ENCODE results near the gene ONECUT3.

Gene ONECUT3

GRCh38 chr19:1785310-1785709 is 32.0 kb downstream of the ONECUT3 start:
- no peak overlapping the region for H3K27ac ChIP-seq
- TF ChIP-seq CTCF (conservative IDR thresholded peaks at IDR 0.05): no peak

DNA sequence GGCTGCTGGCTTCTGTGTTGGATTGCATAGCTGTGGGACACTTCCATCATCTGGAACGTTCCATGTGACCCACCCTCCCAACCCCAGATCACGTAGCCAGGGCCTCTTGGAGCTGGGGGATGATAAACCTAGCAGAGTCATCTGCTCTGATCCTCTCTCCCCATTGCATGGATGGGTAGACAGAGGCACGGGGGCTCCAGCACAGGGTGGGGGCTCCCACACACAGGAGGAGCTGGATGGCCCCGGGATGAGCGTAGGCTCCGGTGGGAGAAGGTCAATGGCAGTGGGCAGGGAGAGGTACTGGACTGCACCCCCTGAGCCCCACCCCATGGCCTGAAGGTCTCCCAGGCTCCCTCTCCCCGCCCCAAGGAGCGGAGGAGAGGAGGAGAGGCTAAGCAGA is 33.4 kb downstream of the ONECUT3 start:
- H3K27ac ChIP-seq: no peak overlapping the region
- no peak for TF ChIP-seq CTCF (conservative IDR thresholded peaks at IDR 0.05)

GRCh38 chr19:1787116-1787515 is 33.8 kb downstream of the ONECUT3 start:
- TF ChIP-seq CTCF (conservative IDR thresholded peaks at IDR 0.05): no peak
- H3K27ac ChIP-seq: no peak overlapping the region

- no peak for TF ChIP-seq CTCF (conservative IDR thresholded peaks at IDR 0.05)
- H3K27ac ChIP-seq: no peak overlapping the region
Observed at GRCh38 chr19:1789261-1790041, 36.1 kb downstream of the ONECUT3 start.

DNA sequence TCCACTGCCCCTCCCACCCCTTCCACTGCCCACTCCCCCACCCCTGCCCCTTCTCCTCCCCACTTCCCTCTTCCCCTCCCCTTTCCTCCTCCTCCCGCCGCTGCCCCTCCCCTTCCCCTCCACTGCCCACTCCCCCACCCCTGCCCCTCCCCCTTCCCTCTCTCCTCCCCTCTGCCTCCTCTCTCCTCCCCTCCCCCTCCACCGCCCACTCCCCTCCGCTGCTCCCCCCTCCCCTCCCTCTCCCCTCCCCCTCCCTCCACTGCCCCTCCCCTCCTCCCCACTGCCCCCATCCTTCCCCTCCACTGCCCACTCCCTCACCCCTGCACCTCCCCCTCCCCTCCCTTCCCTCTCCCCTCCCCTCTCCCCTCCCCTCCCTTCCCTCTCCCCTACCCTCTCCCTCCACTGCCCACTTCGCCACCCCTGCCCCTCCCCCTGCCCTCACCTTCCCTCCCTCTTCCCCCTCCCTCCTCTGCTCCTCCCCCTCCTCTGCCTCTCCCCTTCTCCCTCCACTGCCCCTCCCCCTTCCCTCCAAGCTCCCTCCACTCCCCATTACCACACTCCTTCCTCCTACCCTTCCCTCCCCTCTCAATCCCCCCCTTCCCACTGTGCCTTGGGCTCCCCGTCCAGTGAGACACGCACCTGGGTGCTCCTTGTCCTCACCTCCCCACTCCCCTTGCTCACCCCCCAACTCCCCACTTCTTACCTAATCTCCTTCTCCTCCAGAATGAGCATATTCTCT is 36.9 kb downstream of the ONECUT3 start:
- H3K27ac ChIP-seq: no peak overlapping the region
- no peak for TF ChIP-seq CTCF (conservative IDR thresholded peaks at IDR 0.05)

GRCh38 chr19:1791879-1792278 is 38.6 kb downstream of the ONECUT3 start:
- H3K27ac ChIP-seq: no peak overlapping the region

More at GRCh38 chr19:1791879-1792278, 38.6 kb downstream of the ONECUT3 start:
- no peak for TF ChIP-seq CTCF (conservative IDR thresholded peaks at IDR 0.05)
